Common myeloid progenitor, CD34-positive (primary cell): ENCODE results near the gene SLC25A41. TPM values are rescaled to one million over a fixed set of nuclear protein-coding genes. Genes with fewer than 3 reads are reported as not detected.
A peak's percentile ranks its signal among the peaks of the same experiment; 100 is the strongest.

Experiments used
- CTCF ChIA-PET: fragments of 350-600 bp; sonication (Branson Sonifier 250); formaldehyde crosslinking; loops from one replicate; lab custom pipeline; 2021; ENCODE audit warnings: antibody characterized with exemption; lab: Charles Lee
- POLR2A ChIA-PET: fragments of 350-600 bp; sonication (Branson Sonifier 250); formaldehyde crosslinking; loops from one replicate; lab custom pipeline; 2021; ENCODE audit warnings: antibody characterized with exemption; lab: Charles Lee
- DNase-seq, 3 donors: peaks; one replicate each; pipeline versions ENCODE4 v3.0.0 to v3.0.0-alpha.2; 2013
- H3K27ac ChIP-seq, 2 experiments: 1 replicate in 1 of 2; 2 replicates in 1 of 2; pipeline ENCODE4 v1.7.0; 2013; ENCODE audit warnings: inconsistent platforms in 2 of 2, low read length in 2 of 2, mild to moderate bottlenecking in 2 of 2, low read depth in 1 of 2, moderate library complexity in 1 of 2; ENCODE audit not compliant: severe bottlenecking in 2 of 2, insufficient read depth in 1 of 2, poor library complexity in 1 of 2
- H3K27me3 ChIP-seq, 5 experiments: replicated peaks in 2 of 5; 1 replicate in 3 of 5; 2 replicates in 2 of 5; pipeline versions ENCODE4 v1.6.1 to v1.7.0; 2013; ENCODE audit warnings: low read length in 4 of 5, mild to moderate bottlenecking in 2 of 5, moderate library complexity in 2 of 5, inconsistent platforms in 1 of 5; ENCODE audit not compliant: insufficient read depth in 5 of 5, control insufficient read depth in 4 of 5
- H3K36me3 ChIP-seq, 4 experiments: 1 replicate in 2 of 4; 2 replicates in 2 of 4; pipeline versions ENCODE4 v1.6.1 to v1.7.0; 2013; ENCODE audit warnings: low read length in 3 of 4, control low read depth in 1 of 4, mild to moderate bottlenecking in 1 of 4; ENCODE audit not compliant: control insufficient read depth in 4 of 4, insufficient read depth in 4 of 4
- H3K4me1 ChIP-seq, 4 experiments: 1 replicate in 3 of 4; 2 replicates in 1 of 4; pipeline versions ENCODE4 v1.6.1 to v1.7.1; 2013; ENCODE audit warnings: low read length in 3 of 4, mild to moderate bottlenecking in 3 of 4, control low read depth in 1 of 4, inconsistent platforms in 1 of 4, moderate library complexity in 1 of 4; ENCODE audit not compliant: control insufficient read depth in 4 of 4, insufficient read depth in 4 of 4; ENCODE audit errors: control extremely low read depth in 1 of 4
- H3K4me3 ChIP-seq, 7 experiments: 1 replicate in 4 of 7; 2 replicates in 3 of 7; pipeline versions ENCODE4 v1.5.1 to v1.7.0; 2013; ENCODE audit warnings: mild to moderate bottlenecking in 7 of 7, low read length in 6 of 7, moderate library complexity in 6 of 7, inconsistent platforms in 2 of 7, low read depth in 2 of 7, control low read depth in 1 of 7; ENCODE audit not compliant: insufficient read depth in 4 of 7, control insufficient read depth in 1 of 7; ENCODE audit errors: extremely low read depth in 1 of 7
- H3K9me3 ChIP-seq, 5 experiments: 1 replicate in 4 of 5; 2 replicates in 1 of 5; pipeline versions ENCODE4 v1.6.1 to v1.7.1; 2013; ENCODE audit warnings: low read length in 4 of 5, mild to moderate bottlenecking in 2 of 5, inconsistent platforms in 1 of 5, low read depth in 1 of 5, moderate library complexity in 1 of 5; ENCODE audit not compliant: control insufficient read depth in 4 of 5, insufficient read depth in 2 of 5; ENCODE audit errors: control extremely low read depth in 1 of 5
- WGBS: methylation state at CpG from one replicate; pipeline ENCODE4 v1.1.5; 2013; ENCODE audit not compliant: insufficient coverage; 5-methylcytosine and 5-hydroxymethylcytosine counted together
- polyA plus RNA-seq: library from polyadenylated mRNA; unstranded; fragments of 120-200 nt; gene quantifications from one replicate; pipeline ENCODE4 v1.2.1, GENCODE V29; 2013

SLC25A41 gene
- not detected for polyA plus RNA-seq

GRCh38 chr19:6433663-6434062, at the start of gene SLC25A41:
TSS of gene SLC25A41 (minus strand) at chr19:6433763. CDS start at chr19:6433693, 70 bp downstream.
- DNase-seq: no peak
- Histone ChIP-seq H3K4me1 (no peaks in the 10 kb centered on the region), H3K27me3 (peaks cover 0 to 2% (median 0%) of the 10 kb centered on the region in 5 experiments), H3K9me3 (no peaks in the 10 kb centered on the region), H3K36me3 (no peaks in the 10 kb centered on the region), H3K4me3 (no peak within 1 kb of the TSS), H3K27ac (no peak within 1 kb of the TSS)
- WGBS: 95% methylated on average over 7 of the region's 10 CpGs
- ChIA-PET CTCF (no interaction called here), POLR2A (no interaction called here)

GRCh38 chr19:6483235-6483634, 49.7 kb upstream of the SLC25A41 start:
- no peaks in the 10 kb centered on the region for H3K27me3 ChIP-seq
- no peaks in the 10 kb centered on the region for H3K9me3 ChIP-seq
- no CpG with 5 or more reads among the region's 3 CpGs for WGBS
- no peak for DNase-seq
- peaks cover 0 to 20% (median 18%) of the 10 kb centered on the region in 4 experiments for H3K4me1 ChIP-seq
- H3K4me3 ChIP-seq: no peak overlapping the region
- CTCF ChIA-PET: interaction anchor here (1.3 to 3.6 kb wide), 3 partner anchors 9 to 20 kb away, joined by 3 to 18 read pairs (median 4); partner anchors contain the start of gene TUBB4A
- no peak overlapping the region for H3K27ac ChIP-seq
- H3K36me3 ChIP-seq: peaks cover 0 to 3% (median 0%) of the 10 kb centered on the region in 4 experiments
- POLR2A ChIA-PET: no interaction called here

- ChIA-PET CTCF (interaction anchor here (0.9 to 3.6 kb wide), 7 partner anchors 9 to 60 kb away, joined by 3 to 18 read pairs (median 5); partner anchors contain the start of gene TUBB4A), POLR2A (no interaction called here)
- H3K4me1 ChIP-seq: peaks cover 0 to 20% (median 18%) of the 10 kb centered on the region in 4 experiments
- H3K9me3 ChIP-seq: no peaks in the 10 kb centered on the region
- H3K4me3 ChIP-seq: peak overlapping the region in 2 of 7 experiments; percentile 71 to 80
- peaks cover 0 to 3% (median 0%) of the 10 kb centered on the region in 4 experiments for H3K36me3 ChIP-seq
- DNase-seq: no peak
- WGBS: 98% methylated on average over 7 of the region's 8 CpGs
- peak overlapping the region in 1 of 2 experiments; percentile 86 for H3K27ac ChIP-seq
- no peaks in the 10 kb centered on the region for H3K27me3 ChIP-seq
Measured at GRCh38 chr19:6482343-6482686, 48.8 kb upstream of the SLC25A41 start.

- peak; percentile 49 to 79 (median 72) for DNase-seq
- POLR2A ChIA-PET: interaction anchor here (0.8 kb wide), 1 partner anchor 359 kb away, joined by 4 read pairs; no protein-coding TSS in a partner anchor
- WGBS: 14% methylated on average over 19 of the region's 24 CpGs
- CTCF ChIA-PET: interaction anchor here (0.6 to 3.6 kb wide), 15 partner anchors 9 to 382 kb away, joined by 3 to 18 read pairs (median 4); partner anchors contain the start of gene TUBB4A
- Histone ChIP-seq H3K27ac (peak within 1 kb of the TSS; percentile 72 to 86), H3K27me3 (no peaks in the 10 kb centered on the region), H3K9me3 (no peaks in the 10 kb centered on the region), H3K4me3 (peak within 1 kb of the TSS; percentile 22 to 83 (median 68)), H3K36me3 (peaks cover 0 to 8% (median 2%) of the 10 kb centered on the region in 4 experiments), H3K4me1 (peaks cover 0 to 20% (median 18%) of the 10 kb centered on the region in 4 experiments)
Measured at GRCh38 chr19:6481541-6482342, 48.2 kb upstream of the SLC25A41 start, which contains the start of gene DENND1C. TSS of gene DENND1C (minus strand) at chr19:6481787. CDS start at chr19:6481695, 92 bp downstream.

GRCh38 chr19:6480848-6481415, 47.4 kb upstream of the SLC25A41 start:
- CTCF ChIA-PET: interaction anchor here (0.6 to 3.6 kb wide), 13 partner anchors 8 to 383 kb away, joined by 3 to 18 read pairs (median 5); partner anchors contain the start of gene TUBB4A
- Histone ChIP-seq H3K27me3 (no peaks in the 10 kb centered on the region), H3K36me3 (peaks cover 0 to 15% (median 8%) of the 10 kb centered on the region in 4 experiments), H3K4me1 (peaks cover 0 to 20% (median 18%) of the 10 kb centered on the region in 4 experiments), H3K27ac (peak overlapping the region; percentile 72 to 86), H3K9me3 (no peaks in the 10 kb centered on the region), H3K4me3 (peak overlapping the region; percentile 22 to 83 (median 68))
- POLR2A ChIA-PET: interaction anchor here (0.8 kb wide), 1 partner anchor 359 kb away, joined by 4 read pairs; no protein-coding TSS in a partner anchor
- 26% methylated on average over 6 of the region's 10 CpGs for WGBS
- DNase-seq: peak in 2 of 3 donors; percentile 24 to 34

GRCh38 chr19:6479836-6480398, 46.4 kb upstream of the SLC25A41 start:
- DNase-seq: no peak
- H3K4me3 ChIP-seq: no peak overlapping the region
- ChIA-PET POLR2A (no interaction called here), CTCF (interaction anchor here (0.6 to 3.6 kb wide), 2 partner anchors 24 to 164 kb away, joined by 5 to 18 read pairs; partner anchors contain the start of gene TUBB4A)
- H3K27ac ChIP-seq: no peak overlapping the region
- 95% methylated on average over 4 of the region's 7 CpGs for WGBS
- H3K27me3 ChIP-seq: no peaks in the 10 kb centered on the region
- H3K9me3 ChIP-seq: no peaks in the 10 kb centered on the region
- peaks cover 0 to 20% (median 18%) of the 10 kb centered on the region in 4 experiments for H3K4me1 ChIP-seq
- H3K36me3 ChIP-seq: peaks cover 0 to 25% (median 16%) of the 10 kb centered on the region in 4 experiments
